Amygdala (tissue), 56 donors: ENCODE data around the gene CREBBP.

Source experiments
- DNase-seq, 56 donors: peaks; one replicate each; lab custom pipeline; 2025; lab: John Stamatoyannopoulos, UW

Gene CREBBP

DNA sequence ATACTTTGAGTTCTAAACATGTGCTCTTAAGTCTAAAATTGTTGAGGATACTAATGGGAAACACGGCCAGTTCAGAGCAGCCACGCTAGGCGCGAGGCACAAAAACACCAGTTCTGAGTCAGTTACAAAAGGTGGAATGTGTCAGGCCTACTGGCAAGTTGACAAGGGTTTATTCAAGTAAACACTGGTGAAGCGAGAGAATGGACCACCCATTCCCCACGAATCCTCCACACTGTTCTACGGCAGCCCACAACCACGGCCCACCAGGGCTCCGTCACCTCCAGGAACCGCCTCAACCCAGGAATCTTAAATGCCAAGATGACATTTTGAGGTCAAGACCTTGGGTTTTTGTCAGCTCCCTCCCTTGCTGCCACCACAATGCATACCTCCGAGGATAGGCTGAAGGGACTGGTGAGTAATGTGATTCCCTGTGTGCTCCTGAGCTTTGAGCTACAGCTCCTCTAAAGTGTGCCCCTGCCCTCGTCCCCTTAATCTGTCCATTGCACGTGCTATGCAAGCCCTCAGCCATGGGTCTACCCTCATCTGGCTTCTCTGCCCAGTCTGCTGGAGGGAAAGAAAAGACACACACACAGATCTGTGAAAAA is 134.7 kb downstream of the CREBBP start:
- no peak for DNase-seq

DNA sequence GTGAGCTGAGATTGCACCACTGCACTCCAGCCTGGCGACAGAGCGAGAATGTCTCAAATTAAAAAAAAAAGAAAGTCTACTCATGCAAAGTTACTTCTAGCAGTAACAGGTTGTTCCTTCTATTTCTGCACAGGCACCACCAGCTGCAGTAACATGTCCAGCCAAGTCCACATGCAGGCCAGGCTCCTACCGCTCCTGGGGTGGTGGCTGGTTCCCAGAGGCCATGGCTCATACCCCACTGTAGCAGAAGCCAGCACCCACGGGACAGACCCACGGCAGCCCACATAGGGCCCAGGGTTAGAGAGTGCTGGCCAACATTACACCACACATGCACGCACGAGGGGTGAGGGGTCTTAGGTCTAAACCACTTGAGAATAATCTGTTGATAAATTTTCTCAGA is 136.5 kb downstream of the CREBBP start:
- no peak for DNase-seq

DNA sequence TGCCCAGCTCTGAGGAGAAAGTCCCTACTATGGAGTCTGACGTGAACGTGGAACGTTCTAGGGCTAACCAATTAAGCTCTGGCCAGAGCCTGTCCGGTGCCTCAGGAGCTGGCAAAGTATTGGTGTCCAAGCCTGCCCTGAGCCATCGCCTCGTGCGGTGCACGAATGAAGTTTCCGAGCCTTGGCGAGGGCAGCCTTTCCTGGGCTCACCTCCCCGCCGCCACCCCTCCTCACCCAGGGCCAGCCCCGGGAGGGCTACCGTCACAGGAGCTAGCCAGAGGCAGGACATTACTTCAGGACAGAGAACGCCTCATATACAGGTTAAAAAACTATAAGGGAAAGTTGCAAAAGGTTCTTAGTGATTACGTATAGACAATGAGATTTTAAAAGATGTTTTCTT is 139.6 kb downstream of the CREBBP start:
- no peak for DNase-seq

DNA sequence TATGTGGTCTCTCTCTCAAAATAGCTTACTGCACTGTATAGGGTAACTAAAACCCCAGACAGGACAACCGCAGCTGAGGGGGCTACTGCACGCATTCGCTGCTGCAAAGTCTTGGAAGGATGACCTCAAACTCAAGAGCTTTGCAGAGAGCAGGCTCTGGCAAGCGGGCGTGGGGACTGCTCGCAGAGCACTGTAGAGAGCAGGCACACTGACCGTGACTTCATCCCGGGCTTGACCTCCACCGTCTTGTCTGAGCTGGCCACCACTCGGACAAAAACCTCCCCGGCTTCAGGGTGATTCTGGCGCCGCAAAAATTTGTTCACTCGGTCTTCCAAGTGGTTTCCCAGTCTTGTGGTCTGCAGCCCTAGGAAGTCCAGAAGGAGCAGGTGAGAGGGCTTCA is 140.3 kb downstream of the CREBBP start:
- DNase-seq: no peak

DNA sequence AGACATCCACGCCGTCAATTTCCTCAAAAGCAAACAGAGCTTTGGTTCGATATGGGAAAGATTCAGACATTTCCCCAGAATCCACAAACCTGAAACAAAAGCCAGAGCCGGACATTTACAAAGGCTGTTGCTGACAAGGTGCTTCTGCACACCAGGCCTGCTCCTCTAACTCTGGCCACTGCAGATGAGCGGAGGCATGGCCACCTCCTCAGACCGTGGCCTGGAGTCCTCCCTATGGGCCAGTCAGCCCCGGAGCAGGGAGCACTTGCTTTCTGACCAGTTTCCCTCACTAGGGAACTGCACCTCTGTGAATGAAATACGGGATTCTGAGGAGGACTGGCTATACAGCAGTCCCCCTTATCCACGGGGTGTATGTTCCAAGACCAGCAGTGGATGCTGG is 140.9 kb downstream of the CREBBP start:
- DNase-seq: no peak

DNA sequence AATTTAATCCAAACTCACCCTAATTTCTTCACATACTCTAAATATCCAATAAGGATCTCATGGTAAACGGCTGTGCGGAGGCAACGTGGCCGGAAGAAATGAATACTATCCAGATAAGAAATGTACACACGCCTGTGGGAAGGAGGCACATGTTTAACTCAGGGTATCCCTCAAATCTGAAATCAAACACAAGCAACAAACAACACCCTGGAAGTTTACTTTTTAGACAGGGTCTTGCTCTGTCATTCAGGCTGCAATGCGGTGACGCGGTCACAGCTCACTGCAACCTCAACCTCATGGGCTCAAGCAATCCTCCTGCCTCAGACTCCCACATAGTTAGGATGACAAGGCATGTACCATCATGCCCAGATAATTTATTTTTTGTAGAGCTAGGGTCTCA is 142.0 kb downstream of the CREBBP start:
- no peak for DNase-seq

DNA sequence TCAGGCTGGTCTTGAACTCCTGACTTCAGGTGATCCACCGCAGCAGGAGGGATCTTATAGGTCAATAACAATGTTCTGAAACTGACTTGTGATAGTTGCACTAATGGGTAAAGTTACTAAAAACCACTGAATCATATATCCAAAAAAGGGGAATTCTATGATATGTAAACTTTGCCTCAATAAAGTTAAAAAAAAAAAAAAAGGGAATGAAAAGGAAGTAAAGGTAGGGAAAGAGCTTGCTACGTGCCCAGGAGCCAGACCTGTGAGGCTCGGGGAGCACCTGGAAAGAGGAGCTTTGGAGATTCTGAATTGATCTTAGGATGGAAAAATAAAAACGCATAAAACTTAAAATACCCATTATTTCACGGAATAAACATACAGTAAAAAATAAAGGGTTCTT is 142.4 kb downstream of the CREBBP start:
- DNase-seq: no peak

DNA sequence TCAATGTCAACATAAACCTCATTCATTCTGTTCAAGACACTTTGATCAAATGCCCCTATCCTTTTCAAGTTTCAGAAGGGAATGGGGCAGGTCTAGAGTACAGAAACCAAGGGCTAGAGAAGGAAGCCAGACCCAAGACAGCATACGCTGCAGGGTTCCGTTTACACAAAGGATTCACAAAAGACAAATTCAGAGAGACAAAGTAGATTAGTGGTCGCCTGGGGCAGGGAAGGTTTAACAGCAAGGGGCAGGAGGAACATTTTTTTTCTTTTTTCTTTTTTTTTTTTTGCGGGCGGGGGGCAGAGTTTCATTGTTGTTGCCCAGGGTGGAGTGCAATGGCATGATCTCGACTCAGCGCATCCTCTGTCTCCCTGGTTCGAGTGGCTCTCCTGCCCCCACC is 143.3 kb downstream of the CREBBP start:
- no peak for DNase-seq

DNA sequence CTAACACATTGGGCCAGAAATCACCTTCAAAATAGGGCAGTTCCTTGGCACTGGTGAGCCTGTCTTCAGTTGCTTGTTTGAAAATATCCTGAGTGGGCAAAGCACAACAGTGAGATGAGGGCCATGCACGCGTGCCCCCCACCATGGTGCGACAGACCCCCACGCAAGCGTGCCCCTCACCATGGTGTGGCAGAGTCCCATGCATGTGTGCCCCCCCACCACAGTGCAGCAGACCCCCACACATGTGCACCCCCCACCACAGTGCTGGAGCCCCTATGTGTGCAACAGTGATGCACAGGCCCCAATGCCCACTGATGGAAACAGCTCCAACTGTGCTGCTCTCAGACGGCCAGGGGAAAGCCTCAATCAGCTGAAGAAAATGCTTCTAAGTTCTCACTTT is 144.4 kb downstream of the CREBBP start:
- DNase-seq: no peak

DNA sequence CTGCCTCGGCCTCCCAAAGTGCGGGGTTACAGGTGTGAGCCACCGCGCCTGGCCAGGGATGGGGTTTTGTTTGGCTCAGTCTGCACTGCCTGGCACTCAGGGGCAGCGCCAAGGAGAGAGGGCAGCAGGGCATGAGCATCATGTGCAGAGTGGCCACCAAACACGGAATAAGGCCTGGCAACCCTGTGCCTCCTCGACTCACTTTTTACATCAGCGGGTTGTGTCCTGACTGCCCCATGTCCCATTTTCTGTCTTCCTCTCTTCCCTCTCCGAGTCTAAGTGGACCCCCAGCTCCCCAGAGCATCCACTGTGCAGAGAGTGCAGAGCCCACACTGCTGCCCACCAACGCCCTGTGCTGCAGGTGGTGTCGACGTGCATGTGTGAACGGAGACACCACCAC is 145.0 kb downstream of the CREBBP start:
- no peak for DNase-seq

DNA sequence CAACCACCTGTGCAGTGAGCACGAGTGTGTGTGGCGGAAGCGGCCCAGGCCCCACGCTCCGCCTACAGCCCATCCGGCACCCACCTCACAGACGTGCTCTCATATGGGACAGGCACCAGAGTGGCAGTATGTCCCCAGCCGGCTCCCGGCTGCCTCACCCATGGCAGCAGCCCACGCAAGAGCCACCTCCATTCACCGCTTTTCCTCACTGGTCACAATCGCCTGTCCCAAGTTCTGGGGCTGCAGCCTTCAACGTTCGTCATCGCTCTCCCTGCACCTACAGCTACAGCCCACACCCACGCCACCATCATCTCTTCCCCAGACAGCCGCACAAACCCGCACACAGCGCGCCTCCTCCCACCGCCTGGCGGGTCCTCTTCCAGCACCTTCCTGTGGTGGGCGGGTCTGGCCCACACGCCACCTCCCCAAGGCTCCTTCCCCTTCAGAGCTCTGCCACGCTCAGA is 145.7 kb downstream of the CREBBP start:
- peak in 5 of 56 donors; percentile 12 to 60 (median 18) for DNase-seq

DNA sequence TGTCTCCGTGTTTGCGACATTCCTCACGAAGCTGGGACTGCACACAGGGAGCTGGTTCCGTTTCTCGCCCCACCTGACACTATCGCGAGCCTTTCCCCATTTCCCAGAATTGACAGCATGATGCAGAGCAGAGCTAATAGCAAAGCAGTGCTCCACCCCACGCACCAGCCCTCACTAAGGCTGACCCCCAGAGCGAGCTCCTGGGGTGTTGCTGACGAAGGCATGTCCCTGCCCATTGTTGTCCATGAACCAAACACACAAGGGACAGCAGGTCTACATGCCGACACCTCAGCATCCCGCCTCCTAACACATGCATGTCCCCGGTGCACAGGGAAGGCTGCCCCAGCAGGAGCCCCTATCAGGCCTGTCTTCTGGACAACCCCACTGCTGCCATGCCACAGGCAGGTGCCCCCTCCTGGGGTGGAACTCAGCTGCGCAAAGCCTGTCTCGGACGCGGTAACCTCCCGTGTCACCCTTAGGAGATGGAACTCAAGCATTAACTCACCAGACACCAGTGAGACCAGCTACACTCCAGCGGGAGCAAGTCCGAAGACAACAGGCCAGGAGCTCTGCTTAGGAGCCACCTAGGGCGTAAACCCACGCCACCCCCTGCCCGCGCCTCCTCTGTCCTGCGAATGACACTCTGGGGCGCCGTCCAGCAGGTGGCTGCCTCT is 146.3 kb downstream of the CREBBP start:
- DNase-seq: no peak

DNA sequence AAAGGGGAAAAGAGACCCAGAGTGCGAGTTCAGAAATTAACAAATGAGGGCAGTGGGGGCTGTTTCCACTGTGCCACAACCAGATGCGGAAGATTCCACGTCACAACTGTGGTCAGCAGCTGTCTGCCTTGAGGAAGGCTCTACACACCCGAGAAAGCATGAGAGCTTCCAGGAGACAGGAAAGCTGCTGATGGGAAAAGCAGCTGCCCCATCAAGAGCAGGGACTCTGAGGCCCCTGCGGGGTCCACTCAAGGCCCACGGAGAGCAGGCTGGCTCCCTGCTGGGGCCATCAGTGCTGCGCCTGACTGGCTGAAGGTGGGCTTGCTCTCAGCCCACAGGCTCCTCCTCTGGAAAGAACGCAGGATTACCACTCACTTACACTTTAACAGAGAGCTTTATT is 148.3 kb downstream of the CREBBP start:
- no peak for DNase-seq

DNA sequence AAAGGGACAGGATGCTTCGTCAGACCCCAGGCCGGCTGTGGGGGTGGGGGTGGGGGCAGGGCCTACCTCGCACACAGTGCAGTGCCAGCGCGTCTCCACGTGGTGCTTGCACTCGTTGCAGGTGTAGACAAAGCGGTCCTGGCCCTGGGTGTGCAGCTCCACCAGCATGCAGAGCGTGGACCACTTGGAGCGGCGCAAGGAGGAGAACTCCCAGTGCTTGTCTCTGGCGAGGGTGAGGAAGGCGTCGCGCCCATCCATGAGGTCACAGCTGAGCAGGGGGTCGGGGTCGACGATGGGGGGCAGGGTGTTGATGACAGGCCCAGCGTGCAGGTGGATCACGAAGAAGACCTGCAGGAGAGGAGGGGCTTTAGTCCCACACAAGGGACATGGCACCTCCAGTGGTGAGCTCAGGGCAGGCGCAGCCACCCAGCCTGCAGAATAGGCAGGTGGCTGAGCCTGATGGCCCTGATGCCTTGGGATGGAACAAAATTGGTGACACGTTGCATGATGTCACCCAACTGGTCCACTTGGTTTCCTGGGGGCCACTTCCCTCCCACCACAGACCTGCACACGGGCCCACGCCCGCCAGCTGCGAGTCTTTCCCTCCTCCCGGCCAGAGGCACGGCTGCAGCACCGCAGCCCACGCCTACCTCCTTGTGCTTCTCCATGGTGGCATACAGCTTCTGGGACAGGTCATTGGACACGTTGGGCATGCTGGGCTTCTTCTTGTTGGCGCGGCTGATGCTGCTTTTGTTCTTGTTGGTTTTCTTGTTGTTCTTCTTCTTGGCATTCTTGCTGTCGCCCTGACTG is 149.2 kb downstream of the CREBBP start:
- DNase-seq: no peak

DNA sequence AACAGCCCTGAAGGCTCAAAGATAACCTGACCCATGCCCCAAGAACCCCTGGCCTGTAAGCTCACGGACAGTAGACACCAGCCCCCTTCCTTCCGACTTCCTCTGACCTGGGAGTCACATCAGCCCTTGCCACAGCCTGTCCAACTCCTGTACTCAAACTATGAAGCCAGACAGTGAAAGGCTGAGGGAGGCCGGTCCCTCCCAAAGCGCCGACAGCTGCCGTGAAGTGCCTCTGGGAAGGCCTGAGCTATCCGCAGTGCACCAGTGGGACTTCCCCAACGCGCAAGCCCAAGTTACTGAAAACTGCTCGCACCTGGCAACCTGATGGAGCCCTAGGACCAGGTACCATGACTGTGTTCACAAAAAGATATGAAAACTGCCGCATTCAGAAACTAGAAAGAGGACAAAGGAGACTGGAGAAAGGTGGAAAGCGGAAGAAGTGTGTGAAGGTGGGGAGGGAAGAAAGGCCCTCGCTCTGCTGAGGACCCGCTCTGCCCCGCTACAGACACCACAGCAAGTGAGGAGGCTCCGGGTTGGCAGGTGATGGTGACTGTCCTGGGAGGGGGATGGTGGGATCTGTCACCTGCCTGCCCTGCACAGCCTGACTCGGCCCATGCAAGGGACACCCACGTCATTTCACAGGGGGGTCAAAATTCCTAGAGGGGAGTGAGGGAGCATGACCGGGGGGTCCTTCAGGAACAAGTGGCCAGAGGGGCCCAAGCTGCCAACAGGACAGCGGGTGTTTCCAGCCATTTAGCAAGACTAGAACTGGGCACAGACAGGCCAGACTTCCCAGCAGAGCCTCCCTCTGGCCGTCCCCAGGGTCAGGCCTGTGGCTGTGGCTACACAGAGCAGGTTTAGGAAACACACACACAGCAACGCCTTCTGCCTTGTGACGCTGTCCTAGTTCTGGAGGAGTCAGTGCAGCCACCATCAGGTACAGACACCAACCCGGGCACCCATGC is 150.1 kb downstream of the CREBBP start:
- DNase-seq: no peak

DNA sequence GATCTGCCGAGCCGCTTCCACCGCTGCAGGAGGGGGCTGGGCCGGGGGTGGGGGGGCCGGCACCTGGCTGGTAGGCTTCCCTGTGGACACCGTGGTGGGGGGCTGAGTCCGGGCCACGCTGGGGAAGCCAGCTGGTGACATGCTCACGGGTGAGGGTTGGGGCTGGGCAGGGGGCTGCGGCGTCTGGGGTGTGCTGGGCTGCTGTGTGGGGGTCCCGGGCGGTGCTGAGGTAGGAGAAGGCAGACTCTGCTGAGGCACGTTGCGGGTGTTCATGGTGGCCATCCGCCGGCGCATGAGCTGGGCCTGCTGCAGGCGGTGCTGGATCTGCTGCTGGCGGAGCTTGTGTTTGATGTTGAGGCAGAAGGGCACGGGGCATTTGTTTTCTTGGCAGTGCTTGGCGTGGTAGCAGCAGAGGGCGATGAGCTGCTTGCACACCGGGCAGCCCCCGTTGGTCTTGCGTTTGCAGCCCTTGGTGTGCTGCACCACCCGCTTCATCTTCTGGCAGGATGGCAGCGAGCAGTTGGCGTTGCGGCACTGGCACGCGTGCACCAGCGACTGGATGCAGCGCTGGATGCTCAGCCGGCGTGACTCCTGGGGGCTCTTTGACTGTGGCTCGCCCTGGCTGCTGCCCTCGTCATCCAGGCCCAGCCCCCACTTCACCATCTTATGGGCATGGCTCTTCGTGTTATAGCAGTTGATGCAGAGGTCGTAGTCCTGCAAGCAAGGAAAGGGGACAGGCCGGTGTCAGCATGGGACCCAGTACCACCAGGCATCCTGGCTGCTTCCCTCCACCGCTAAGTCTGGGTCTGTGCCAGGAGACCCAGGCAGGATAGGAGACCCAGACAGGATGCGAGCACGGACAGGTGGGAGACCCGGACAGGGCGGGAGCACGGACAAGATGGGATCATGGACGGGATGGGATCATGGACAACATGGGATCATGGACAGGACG is 151.1 kb downstream of the CREBBP start:
- DNase-seq: no peak

DNA sequence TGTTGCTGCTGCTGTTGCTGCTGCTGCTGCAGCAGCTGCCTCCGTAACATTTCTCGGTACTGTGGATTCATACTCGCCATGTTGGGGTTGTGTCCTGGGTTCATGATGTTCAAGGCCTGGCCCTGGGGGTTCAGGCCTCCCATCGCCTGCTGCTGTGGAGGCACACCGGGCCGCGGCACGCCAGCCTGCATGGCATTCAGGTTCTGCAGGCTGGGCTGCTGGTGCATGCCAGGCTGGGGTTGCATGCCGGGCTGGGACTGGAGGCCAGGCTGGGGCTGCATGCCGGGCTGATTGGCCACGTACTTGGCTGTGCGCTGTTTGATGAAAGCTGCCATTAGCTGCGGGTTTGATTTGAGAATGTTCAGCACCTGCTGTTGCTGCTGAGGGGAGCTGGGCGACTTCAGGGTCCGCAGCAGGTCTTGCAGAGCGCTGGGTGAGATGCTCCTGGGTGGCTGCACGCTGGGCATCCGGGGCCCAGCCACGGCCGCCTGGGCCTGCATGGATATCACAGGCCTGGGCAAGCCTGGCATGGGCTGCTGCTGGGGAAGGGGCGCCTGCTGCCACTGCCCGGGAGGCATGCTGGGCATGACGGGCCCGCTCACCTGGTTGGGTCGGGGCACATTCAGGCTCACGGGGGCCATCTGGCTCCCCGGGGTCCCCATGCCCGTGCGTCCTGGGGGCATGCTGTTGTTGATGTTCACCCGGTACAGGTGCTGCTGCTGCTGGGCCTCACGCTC is 151.9 kb downstream of the CREBBP start:
- no peak for DNase-seq

DNA sequence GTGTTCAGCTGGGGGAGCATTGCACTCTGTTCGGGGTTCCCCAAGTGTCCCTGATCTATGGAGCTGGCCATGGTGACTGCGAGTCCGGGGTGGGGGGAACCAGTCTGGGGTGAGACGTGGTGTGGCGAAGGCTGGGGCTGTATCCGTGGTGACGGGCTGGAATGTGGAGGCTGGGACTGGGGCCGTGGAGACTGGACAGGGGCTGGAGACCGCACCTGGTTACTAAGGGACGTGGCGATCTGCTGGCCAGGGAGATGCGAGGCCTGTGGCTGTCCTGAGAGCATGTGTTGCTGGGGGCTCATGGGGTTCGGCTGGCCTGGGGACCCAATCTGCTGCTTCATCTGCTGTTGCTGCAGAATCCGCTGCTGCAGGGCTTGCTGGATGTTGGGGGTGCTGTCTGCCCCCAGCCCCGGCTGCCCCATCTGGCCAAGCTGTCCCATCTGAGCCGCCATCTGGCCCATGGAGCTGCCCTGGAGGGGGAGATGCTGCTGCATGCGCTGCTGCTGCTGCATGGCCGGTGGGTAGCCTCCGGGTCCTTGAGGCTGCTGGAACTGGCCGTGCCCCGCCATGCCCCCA is 152.6 kb downstream of the CREBBP start:
- DNase-seq: no peak
